CD4-positive, alpha-beta T cell treated with Interleukin-6 at 100 ng/mL for 8 hours (primary cell): ENCODE results near the gene THOC7.

Experiments
- DNase-seq: peaks from one replicate; pipeline ENCODE4 v3.0.0-alpha.2; 2020; ENCODE audit warnings: mixed read lengths, low spot score

THOC7 gene

DNA sequence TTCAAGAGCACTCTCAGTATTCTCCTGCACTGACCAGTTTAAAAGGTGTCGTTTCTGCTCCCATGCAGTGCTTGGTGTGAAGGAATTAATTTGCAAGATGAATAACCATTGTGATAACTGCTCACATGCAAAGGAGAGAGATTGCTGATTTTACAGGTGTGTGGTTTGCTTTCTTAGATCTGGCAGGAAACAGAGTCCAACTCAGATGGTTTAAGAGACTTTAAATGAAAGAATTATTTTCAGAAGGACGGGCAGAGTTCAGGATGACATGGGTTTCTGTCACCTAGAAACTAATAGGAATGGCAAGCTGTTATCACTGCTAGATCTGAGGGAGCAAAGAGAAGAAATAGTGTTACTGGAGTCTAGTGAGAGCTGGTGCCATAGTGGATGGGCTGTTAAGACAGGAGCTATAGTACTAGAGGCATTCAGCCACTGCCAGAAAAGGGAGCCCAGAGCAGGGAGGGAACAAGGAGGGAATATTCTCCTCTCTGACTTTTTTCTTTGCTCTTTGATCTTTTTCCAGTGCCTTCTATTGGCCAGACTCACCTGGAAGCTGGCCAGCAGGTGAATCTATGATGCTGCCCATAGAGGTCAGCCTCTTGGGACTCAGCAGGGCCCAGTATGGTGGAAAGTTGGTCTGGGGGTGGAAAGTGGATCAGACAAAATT lies 14.9 kb upstream of the THOC7 start:
- DNase-seq = no peak

DNA sequence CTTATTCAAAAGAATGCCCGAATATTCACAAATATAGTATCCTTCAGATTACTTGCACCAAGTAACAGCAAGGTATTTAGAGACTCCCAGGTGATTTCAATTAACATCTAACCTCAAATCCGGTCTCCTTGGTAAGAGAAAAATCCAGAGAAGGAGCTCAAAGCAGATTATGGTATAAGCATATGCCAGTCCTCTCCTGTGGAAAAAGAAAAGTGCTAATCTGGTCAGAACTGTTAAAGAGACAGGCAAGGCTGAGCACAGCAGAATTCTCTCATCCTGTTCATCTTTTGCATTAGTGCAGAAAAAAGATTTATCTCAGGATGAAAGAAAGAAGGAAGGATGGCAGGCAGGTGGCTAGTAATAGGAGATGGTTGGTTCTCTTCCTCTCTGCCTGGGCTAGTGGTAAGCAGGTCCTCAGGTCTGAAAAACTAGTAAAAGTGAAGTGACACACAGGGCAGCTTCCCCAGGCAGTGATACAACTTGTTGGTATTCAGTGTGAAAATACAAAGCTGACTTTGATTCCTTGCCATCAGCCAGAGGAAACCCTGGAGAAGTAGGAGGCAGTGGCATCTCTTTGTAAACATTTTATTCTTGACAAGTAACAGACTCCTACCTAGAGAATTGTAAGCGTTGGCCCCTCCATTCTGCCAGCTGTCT lies 14.3 kb upstream of the THOC7 start:
- DNase-seq = no peak

DNA sequence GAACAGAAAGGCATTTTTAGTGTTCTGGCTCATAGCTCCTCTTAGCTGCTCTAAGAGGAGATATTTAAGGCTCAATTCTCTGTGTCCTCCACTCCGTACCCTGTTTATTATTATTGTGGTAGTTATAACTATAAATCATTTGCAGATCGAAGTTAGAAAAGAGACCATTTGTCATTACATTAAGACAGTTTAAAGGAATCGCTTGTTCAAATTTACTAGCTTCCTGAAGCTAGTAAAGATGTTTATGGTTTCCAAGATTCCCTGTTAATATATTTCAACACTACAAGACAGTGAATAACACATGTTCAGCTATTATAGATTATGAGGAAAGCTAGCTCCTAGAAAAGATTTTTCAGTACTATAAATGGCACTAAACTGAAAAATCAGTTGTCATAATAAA lies 12.7 kb upstream of the THOC7 start:
- no peak for DNase-seq

DNA sequence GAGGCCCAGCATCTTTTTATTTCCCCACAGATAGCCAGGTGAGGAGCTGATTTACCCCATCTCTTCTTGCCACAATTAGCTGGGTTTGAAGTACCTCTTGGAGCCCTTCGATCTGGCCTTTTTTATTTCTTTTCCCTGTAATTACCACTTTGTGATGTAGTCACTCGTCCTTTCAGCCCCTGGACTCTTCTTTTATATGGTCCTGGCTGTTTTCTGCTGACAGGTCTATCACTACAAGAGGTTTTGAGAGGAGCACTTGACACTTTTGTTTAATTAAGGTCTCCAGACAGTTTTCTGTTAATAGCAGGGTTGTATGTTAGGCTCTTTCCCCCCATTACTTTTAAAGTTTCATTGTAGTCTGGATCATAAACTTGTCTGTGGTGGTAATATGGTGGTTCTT lies 11.9 kb upstream of the THOC7 start:
- DNase-seq = no peak

DNA sequence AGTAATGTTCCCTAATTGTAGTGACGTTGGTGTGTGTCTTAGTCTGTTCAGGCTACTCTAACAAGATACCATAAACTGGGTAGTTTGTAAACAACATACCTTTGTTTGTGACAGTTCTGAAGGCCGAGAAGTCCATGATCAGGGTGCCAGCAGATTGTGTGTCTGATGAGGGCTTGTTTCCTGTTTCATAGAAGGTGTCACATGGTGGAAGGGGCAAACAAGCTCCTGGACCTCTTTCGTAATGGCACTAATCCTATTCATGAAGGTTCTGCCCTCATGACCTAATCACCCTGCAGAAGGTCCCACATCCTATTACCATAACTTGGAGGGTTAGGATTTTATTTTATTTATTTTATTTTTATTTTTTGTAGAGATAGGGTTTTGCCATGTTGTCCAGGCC lies 11.2 kb upstream of the THOC7 start:
- no peak for DNase-seq

DNA sequence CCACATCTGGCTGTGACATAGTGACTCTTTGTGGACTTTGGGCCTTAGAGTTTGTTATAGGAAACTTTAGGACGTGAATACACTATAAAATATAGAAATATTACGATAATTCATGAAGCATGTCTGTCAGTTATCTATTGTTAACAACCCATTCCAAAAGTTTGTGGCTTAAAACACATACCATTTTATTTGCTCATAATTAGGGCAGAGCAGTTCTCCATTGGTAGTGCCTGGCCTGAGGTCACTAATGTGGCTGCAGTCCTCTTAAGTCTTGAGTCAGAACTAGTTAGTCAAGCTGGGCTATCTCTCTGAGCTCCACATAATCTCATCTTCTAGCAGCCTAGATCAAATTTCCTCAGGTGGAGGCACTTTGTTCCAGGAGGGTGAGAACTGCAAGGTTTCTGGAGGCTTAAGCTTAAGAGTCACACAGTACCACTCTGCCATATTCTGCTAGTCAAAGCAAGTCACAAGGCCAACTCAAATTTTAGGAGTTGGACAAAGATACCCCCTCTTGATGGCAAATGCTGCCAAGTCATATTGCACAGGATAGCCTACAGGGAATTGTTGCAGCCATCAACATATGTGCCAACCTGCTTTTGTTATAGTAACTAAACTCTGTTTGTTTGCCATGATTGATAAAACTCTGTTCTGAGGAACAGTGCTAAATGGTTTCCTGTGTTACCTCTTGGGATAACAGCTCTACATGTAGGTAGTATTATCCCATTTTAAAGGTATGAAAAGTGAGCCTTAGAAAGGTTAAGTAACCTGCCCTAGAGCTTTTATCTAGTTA lies 8.7 kb upstream of the THOC7 start:
- no peak for DNase-seq

DNA sequence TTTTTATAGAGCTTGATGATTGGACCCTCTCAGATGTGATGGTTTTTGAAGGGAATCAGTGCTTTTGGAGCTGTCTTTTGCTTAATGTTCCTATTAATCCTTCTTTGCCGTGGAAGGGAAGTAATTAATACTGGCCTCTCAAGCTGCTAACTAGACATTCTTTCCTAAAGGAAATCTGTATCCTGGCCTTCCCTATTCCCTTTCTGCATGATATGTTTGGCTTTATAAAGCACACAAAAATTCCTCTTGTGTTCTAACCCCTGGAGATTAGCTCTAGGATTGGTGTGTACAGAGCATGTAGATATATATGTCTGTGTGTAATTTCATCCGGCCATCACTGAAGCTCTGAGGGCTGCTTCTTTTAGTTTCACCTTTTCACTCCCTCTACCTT lies 7.0 kb upstream of the THOC7 start:
- no peak for DNase-seq

DNA sequence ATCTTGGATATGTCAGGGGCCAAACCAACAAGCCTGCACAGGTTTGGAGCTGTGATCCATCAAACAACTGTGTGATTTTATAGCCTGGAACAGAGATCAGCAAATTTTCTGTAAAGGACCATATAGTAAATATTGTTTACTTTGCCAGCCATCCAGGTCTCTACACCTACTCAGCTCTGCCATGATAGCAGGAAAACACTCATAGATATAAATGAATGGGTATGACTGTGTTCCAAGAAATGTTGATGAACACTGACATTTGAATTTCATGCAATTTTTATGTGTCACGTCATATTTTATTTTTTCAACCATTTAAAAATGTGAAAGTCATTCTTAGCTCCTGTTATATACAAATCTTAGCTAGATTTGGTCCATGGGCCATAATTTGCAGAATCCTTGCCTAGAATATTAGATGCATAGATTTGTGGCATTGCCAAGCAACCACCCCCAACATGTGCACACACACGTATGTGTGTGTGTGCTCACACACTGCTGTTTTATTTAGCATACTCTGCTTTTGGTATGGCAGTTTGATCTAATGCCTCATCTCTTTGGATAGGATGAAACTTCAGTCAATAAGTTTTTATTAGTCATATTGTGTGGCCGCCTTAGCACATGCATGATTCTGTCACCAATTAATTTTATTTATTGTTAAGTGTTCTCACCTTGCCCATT lies 6.5 kb upstream of the THOC7 start:
- no peak for DNase-seq

DNA sequence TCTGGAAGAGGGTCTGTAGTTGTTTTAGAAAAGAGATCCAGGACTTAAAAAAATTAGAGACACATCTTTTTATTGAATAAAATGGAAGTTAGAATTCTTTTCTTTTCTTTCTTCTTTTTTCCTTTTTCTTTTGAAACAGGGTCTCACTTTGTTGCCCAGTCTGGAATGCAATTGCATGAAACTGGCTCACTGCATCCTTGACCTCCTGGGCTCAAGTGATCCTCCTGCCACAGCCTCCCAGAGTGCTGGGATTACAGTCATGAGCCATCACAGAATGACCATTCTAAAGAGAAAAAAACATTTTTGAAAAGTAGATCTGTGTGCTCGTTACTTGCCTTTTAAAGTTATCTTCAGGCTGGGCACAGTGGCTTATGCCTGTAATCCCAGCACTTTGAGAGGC lies 3.6 kb upstream of the THOC7 start:
- no peak for DNase-seq

DNA sequence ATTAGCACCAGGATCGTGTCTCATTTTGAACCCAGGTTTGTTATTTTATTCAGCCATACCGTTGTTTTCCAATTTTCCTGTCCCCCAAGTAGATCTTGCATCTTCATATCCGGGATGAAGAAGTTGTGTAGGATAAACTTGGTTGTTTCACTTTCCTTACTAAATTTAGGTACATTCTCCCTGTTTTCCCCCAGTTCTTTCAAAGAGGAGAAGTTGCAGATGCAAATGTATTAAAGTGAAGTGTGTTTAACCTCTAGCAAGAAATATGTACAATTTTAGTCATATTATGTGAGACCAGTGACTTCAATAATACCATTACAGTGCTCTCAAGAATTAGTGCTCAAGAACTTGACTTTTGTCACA lies 1.3 kb upstream of the THOC7 start:
- DNase-seq = no peak

DNA sequence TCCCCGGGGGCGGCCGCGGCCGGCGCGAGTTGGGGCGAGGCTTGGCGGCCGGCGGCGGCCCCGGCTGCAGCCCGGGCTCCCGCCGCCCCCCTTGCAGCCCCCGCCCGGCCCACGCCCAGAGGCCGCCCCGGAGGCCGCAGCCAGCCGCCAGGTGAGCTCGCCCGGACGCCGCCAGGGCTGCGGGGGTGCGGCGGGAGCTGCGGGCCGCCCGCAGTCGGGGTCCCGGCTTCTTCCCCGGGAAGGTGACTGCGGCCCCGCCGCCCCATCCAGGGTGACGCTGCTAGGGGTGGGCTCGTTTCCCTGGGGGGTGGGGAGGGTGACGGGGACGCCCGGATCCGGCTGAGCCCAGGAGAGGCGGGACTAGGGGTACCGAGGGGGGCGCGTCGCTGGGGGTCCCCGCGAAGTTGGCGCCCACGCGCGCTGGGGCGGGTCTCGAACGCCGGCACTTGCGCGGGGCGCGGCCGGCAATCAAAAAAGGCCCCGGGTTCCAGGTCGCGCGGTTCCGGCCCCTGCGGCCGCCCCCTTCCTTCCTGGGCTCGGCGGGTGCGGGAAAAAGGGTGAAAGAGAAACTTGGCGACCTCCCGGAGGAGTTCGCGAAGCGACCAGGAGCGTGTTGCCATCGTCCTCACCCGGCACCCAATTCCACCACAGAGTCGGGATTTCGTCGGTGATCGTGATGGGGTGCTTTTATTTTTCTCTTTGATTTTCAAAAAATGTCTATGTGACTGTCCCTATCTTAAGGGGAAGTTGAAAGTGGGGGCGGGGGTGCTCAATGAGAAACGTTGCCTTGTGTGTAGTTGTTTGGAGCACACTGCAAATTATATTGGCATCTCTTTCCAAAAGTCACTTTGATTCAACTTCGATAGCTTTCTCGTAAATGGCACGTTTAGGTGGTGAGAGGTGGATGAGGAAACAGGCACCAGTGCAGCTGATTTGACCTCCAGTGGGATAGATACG lies 681 bp upstream of the THOC7 start:
- DNase-seq = peak; percentile 20

DNA sequence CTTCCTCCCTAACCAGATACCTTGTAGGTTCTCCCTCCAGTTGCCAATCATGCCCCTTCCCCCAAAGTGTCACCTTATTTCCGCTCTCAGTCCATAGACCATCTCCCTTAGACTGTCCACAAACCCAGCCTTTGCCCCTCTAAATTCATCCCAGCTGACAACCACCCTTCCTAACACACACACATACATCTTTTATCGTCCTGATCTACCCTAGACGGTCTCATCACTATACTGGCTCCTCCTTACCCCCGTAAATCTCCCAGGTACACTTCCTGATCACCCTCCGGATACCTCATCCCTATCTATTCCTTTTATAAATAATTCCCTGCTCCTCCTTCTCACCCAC lies 828 bp downstream of the THOC7 start:
- DNase-seq = no peak

DNA sequence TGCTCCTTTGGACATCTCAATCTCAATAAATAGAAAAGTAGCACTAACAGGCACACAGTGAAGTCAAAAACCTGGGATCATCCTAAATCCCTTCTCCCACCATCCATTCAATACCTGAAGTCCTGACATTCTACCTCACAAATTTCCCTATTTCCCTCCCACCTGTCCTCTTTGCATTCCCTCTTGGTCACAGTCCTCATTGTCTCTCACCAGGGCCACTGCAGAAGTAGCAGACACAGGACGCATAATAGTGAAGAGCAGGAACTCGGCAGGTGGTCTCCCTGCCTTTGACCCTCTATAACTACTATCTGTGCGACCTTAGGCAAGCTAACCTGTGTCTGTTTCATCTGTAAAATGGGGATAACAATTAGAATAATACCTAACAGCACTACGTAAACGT lies 2.3 kb downstream of the THOC7 start:
- no peak for DNase-seq

DNA sequence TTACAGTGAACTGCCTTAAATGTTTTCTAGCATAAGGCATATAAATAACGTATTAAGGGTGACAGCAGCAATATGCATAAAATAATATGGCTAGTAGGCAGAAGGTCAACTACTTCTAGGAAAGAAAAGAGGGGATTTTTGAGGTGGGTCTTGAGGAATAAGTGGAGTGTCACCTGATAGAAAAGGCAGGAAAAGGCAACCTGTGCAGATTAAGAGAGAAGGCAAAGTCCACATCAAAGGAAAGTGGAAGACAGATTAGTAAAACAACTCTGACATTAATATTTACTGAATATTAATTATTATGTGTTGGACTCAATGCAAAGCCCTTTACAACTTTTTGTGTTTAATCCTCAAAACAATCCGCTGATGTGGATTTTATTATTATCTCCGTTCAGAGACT lies 2.8 kb downstream of the THOC7 start:
- DNase-seq = no peak

DNA sequence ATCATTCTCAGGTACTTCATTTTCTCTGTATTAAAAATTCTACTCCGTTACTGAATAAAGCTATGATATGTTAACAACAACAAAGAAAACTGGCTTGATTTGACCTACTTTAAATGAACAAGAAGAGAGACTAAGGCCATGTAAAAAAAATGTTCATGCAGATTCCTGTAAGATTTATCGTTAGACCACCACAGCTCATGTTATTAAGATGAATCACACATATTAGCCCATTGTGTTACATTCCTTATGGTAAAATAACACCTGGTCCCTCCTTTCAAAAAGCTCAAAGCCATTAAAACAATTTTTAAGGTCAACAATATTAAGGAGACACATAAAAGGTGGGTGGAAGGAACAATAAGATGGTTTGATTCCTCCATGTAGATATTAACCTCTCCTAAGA lies 6.3 kb downstream of the THOC7 start:
- no peak for DNase-seq

DNA sequence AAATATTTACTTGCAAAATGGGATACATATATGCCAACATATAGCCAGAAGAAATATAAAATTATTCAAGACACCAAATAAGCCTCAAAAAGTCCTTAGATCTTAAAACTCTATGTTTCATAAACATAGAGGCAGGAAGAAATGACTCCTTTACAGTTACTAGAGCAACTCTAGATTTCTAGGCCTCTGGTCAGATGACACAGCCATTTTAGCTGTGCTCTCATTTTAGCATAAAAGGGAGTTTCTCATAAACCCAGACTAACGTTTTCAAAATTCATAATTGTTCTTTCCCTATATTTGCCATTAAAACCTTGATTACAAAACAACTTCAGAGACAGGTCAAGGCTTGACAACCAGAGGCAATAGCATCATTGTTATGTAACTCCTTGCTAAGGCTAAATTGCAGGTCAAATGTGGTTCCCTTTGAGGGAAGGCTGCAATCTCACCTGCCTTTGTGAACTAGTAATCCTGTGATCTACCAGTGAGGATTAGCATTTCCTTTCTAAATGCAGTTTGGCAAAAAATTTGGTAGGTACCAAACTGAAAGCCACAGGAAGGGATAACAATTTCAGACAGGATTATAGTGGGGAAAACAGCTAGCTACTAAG lies 8.2 kb downstream of the THOC7 start:
- no peak for DNase-seq

DNA sequence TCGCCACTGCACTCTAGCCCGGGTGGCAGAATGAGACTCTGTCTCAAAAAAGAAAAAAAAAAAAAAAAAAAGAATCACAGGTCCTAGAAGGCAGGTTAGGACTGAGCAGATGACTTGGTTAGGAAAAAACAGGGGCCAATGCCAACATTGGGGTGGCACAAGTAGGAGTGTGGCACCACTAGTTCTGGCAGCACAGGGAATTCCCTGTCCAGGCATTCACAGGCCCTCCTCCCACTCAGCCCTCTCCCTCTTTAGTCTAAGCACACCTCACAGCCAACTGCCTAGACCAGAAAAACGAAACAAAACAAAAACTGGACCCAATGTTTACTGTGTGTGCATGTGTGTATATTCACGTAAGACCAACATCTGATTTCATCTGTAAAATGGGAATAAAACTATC lies 10.5 kb downstream of the THOC7 start:
- DNase-seq = no peak

DNA sequence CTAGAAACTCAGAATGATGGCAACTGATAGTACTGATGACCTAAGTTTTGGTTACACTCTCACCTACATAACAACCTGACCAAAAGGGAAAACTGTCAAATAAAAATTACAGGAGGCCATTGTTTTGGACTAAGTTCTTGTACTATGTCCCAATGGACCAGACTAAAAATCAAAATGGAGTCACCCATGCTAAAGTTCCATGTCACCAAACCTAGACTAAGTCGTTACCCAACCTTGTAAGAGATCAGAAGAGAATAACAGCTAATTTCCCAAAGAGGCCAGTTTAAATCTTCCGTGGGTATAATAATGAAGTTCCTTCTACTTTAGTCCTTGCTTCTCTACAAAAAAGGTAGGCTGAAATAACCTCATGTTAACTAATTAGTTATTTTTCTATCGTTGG lies 12.3 kb downstream of the THOC7 start:
- DNase-seq = no peak

DNA sequence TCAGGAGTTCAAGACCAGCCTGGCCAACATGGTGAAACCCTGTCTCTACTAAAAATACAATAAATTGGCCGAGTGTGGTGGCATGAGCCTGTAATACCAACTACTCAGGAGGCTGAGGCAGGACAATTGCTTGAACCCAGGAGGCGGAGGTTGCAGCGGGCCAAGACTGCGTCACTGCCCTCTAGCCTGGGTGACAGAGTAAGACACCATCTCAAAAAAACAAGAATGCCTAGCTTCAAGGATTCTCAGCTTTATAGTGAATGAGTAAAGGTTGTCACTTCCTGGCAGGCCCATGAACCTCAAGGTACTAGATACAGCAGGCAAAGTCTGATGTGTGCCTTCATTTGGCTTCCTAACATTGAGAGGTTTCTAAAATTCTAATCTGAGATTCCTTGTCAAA lies 14.4 kb downstream of the THOC7 start:
- no peak for DNase-seq

DNA sequence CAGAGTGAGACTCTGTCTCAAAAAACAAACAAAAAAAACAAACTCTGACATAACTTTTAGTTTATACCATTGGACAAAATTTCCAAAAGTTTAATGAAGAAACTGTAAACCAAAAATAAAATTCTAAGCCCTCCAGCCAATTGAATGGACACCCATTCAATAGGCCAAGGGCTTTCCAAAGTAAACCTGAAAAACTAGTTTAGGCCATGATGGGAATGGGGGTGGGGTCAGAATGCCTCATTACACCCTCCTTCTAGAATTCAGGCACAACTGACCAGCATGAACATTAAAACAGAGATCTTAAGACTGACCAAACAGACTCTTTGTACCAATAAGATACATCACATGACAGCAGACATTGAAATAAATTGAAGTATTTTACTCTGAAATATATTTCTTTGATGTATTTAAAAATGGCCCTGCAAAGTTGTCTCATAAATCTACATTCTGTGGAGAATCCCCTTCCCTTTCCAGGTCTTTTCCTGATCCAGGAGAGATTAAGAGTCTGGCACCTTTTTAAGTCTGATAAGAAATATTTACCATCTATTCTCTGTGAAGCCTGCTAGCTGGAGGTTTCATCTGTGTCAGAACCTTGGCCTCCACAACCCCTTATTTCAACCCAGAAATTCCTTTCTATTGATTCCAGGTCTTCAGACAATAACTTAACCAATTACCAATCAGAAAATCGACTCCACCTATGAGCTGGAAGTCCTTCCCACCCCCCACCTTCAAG lies 15.7 kb downstream of the THOC7 start:
- no peak for DNase-seq

DNA sequence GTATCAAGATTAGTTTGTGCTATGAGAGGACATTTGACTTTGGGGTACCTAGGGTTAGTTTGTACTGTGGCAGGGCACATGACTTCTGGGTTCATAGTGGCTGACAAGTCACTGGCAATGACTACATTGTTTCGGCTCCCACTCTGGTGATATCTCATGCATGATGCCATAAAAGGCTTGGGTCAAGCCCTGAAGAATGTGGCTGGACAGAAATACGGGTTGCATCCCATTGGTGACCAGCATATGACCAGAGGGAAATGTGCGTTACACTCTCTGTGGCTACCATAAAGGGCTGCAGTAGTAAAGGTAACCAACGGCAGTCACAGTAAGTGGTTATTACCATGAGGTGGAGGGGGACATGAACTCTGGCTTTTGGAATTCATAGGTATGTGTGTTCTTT lies 18.4 kb downstream of the THOC7 start:
- DNase-seq = no peak
